IMR-90 (cell line): ENCODE measurements around the gene STX1B. TPM values are rescaled to one million over a fixed set of nuclear protein-coding genes. Genes with fewer than 3 reads are reported as not detected.

Source experiments
- ATAC-seq: fragments of 200-7000 bp; cut with Tn5 transposase; 2 replicates; pipeline ENCODE4 v1.9.1; 2020; ENCODE audit warnings: low read depth, mild to moderate bottlenecking, moderate library complexity
- BruUV-seq: library from RNA; stranded (reverse); fragments of 400-500 nt; replicated peaks from 2 replicates; lab custom pipeline; 2021; lab: Mats Ljungman, UMichigan
- CTCF ChIA-PET: fragments of 300-600 bp; formaldehyde crosslinking; extraction: SDS; loops from one replicate; lab custom pipeline; 2021; ENCODE audit warnings: antibody characterized with exemption; lab: Yijun Ruan, JAX
- POLR2A ChIA-PET: fragments of 300-600 bp; sonication (Branson Sonifier 250); formaldehyde crosslinking; loops from one replicate; lab custom pipeline; 2022; ENCODE audit warnings: antibody characterized with exemption; ENCODE audit not compliant: unreplicated experiment; lab: Charles Lee
- DNase-seq: peaks from one replicate; pipeline ENCODE4 v3.0.0; 2013
- H2AFZ ChIP-seq: replicated peaks from 2 replicates; pipeline ENCODE3; 2013; ENCODE audit warnings: low read length, mild to moderate bottlenecking; ENCODE audit not compliant: poor library complexity
- H2AK5ac ChIP-seq: 2 replicates; pipeline ENCODE4 v1.6.1; 2013; ENCODE audit warnings: low read depth, low read length, inconsistent platforms
- H2AK9ac ChIP-seq: replicated peaks from 2 replicates; pipeline ENCODE3; 2013; ENCODE audit warnings: mild to moderate bottlenecking, low read depth, low read length, moderate library complexity; ENCODE audit not compliant: poor library complexity
- H2BK120ac ChIP-seq: 2 replicates; pipeline ENCODE4 v1.6.1; 2013; ENCODE audit warnings: low read depth, low read length, inconsistent platforms
- H2BK15ac ChIP-seq: 3 replicates; pipeline ENCODE4 v1.6.1; 2013; ENCODE audit warnings: low read depth, low read length, inconsistent platforms
- H2BK20ac ChIP-seq: 2 replicates; pipeline ENCODE4 v1.6.1; 2013; ENCODE audit warnings: low read depth, mild to moderate bottlenecking, inconsistent platforms, low read length, moderate library complexity
- H2BK5ac ChIP-seq: 2 replicates; pipeline ENCODE4 v1.6.1; 2013; ENCODE audit warnings: mild to moderate bottlenecking, low read depth, low read length, inconsistent platforms; ENCODE audit not compliant: poor library complexity, severe bottlenecking
- H3K14ac ChIP-seq: replicated peaks from 2 replicates; pipeline ENCODE4 v1.6.1; 2013; ENCODE audit warnings: low read depth, low read length, inconsistent platforms
- H3K18ac ChIP-seq: 2 replicates; pipeline ENCODE4 v1.6.1; 2013; ENCODE audit warnings: low read depth, low read length, control low read depth
- H3K23ac ChIP-seq: 2 replicates; pipeline ENCODE4 v1.6.1; 2013; ENCODE audit warnings: low read depth, low read length, inconsistent platforms
- H3K27ac ChIP-seq: 2 replicates; pipeline ENCODE4 v1.5.1; 2013; ENCODE audit warnings: mild to moderate bottlenecking, control low read depth, low read length; ENCODE audit not compliant: insufficient read depth
- H3K27me3 ChIP-seq: 2 replicates; pipeline ENCODE4 v1.6.1; 2013; ENCODE audit warnings: low read length; ENCODE audit not compliant: control insufficient read depth, insufficient read depth
- H3K36me3 ChIP-seq: 2 replicates; pipeline ENCODE4 v1.6.1; 2013; ENCODE audit warnings: low read length, mixed read lengths; ENCODE audit not compliant: control insufficient read depth, insufficient read depth
- H3K4ac ChIP-seq: 2 replicates; pipeline ENCODE4 v1.6.1; 2013; ENCODE audit warnings: low read depth, low read length, inconsistent platforms
- H3K4me1 ChIP-seq: 2 replicates; pipeline ENCODE4 v1.6.1; 2013; ENCODE audit warnings: low read length, mixed read lengths; ENCODE audit not compliant: control insufficient read depth, insufficient read depth
- H3K4me2 ChIP-seq: 2 replicates; pipeline ENCODE4 v1.6.1; 2013; ENCODE audit warnings: low read depth, mild to moderate bottlenecking, control low read depth, low read length, moderate library complexity
- H3K4me3 ChIP-seq: 2 replicates; pipeline ENCODE4 v1.5.1; 2013; ENCODE audit warnings: low read depth, mild to moderate bottlenecking, control low read depth, low read length, moderate library complexity; ENCODE audit not compliant: insufficient read depth
- H3K56ac ChIP-seq: 2 replicates; pipeline ENCODE4 v1.6.1; 2013; ENCODE audit warnings: low read length, inconsistent platforms; ENCODE audit not compliant: insufficient read depth; ENCODE audit errors: extremely low read depth
- H3K79me1 ChIP-seq, 2 experiments: 2 replicates each; pipeline ENCODE4 v1.6.1; 2013; ENCODE audit warnings: low read length in 2 of 2, inconsistent platforms in 1 of 2, low read depth in 1 of 2
- H3K9ac ChIP-seq: 2 replicates; pipeline ENCODE4 v1.6.1; 2013; ENCODE audit warnings: low read depth, low read length, control low read depth
- H3K9me1 ChIP-seq: 2 replicates; pipeline ENCODE4 v1.6.1; 2013; ENCODE audit warnings: low read length, inconsistent platforms; ENCODE audit not compliant: insufficient read depth
- H3K9me3 ChIP-seq: 2 replicates; pipeline ENCODE4 v1.6.1; 2013; ENCODE audit warnings: low read length; ENCODE audit not compliant: control insufficient read depth, insufficient read depth
- H4K20me1 ChIP-seq: 2 replicates; pipeline ENCODE4 v1.6.1; 2013; ENCODE audit warnings: low read length, inconsistent platforms; ENCODE audit not compliant: insufficient read depth
- H4K5ac ChIP-seq: 2 replicates; pipeline ENCODE4 v1.6.1; 2013; ENCODE audit warnings: mild to moderate bottlenecking, low read depth, low read length, control low read depth
- H4K8ac ChIP-seq, 2 experiments: 2 replicates each; pipeline ENCODE4 v1.6.1; 2013; ENCODE audit warnings: low read depth in 2 of 2, low read length in 2 of 2, control low read depth in 1 of 2, inconsistent platforms in 1 of 2
- H4K91ac ChIP-seq: 2 replicates; pipeline ENCODE4 v1.6.1; 2013; ENCODE audit warnings: low read depth, low read length, inconsistent platforms; ENCODE audit not compliant: insufficient read depth
- CHD1 ChIP-seq: IDR thresholded peaks from 2 replicates; pipeline ENCODE4 v1.6.1; 2012; ENCODE audit warnings: low read depth, low read length, improper control_type of control experiment
- FOS ChIP-seq: fragments of 150-350 bp; IDR thresholded peaks from 2 replicates; pipeline ENCODE4 v1.6.1; 2016; ENCODE audit warnings: low read depth, low read length
- MAFK ChIP-seq: IDR thresholded peaks from 2 replicates; pipeline ENCODE4 v1.6.1; 2012; ENCODE audit warnings: low read depth, low read length, improper control_type of control experiment
- MAZ ChIP-seq: IDR thresholded peaks from 2 replicates; pipeline ENCODE4 v1.6.1; 2012; ENCODE audit warnings: low read depth, mild to moderate bottlenecking, low read length, improper control_type of control experiment, moderate library complexity, borderline replicate concordance
- MXI1 ChIP-seq: IDR thresholded peaks from 2 replicates; pipeline ENCODE4 v1.6.1; 2012; ENCODE audit warnings: low read depth, mild to moderate bottlenecking, low read length, moderate library complexity, borderline replicate concordance
- RAD21 ChIP-seq: IDR thresholded peaks from 2 replicates; pipeline ENCODE4 v1.6.1; 2012; ENCODE audit warnings: low read length, improper control_type of control experiment
- RCOR1 ChIP-seq: IDR thresholded peaks from 2 replicates; pipeline ENCODE4 v1.6.1; 2012; ENCODE audit warnings: mild to moderate bottlenecking, low read length, improper control_type of control experiment; ENCODE audit not compliant: insufficient replicate concordance
- RFX5 ChIP-seq: IDR thresholded peaks from 2 replicates; pipeline ENCODE4 v1.8.0; 2012; ENCODE audit warnings: low read depth, mild to moderate bottlenecking, low read length, moderate library complexity
- SMC3 ChIP-seq: fragments of 150-350 bp; IDR thresholded peaks from 2 replicates; pipeline ENCODE4 v1.6.1; 2016; ENCODE audit warnings: low read depth, mild to moderate bottlenecking, antibody characterized with exemption, low read length, moderate library complexity
- WGBS, 2 experiments: methylation state at CpG; one replicate each; pipeline versions ENCODE4 v1.1.5 to v1.1.7; 2013; ENCODE audit warnings: missing lambda C conversion rate in 2 of 2; ENCODE audit not compliant: insufficient read length in 1 of 2; ENCODE audit errors: extremely low coverage in 2 of 2; 5-methylcytosine and 5-hydroxymethylcytosine counted together
- dilution Hi-C: fragments of 300-500 bp; cut with HindIII; formaldehyde crosslinking; loops from one replicate; pipeline ENCODE4 v1.14.3; 2018; ENCODE audit warnings: low sequenced_read_pairs; ENCODE audit not compliant: unreplicated experiment
- in situ Hi-C: fragments of 300-500 bp; cut with MboI; formaldehyde crosslinking; loops from 3 replicates; pipeline ENCODE4 v1.14.3; 2019; ENCODE audit warnings: low sequenced_read_pairs, inconsistent platforms, mixed read lengths
- intact Hi-C: fragments of 100-400 bp; cut with micrococcal nuclease; formaldehyde crosslinking; loops from 2 replicates; pipeline ENCODE4 v1.10.0; 2022
- polyA plus RNA-seq, 3 experiments: library from polyadenylated mRNA; depleted of rRNA; stranded (reverse); fragments of >200 nt; gene quantifications; 2 replicates each; pipeline ENCODE4 v1.2.3, GENCODE V29; 2012; ENCODE audit warnings: low replicate concordance in 1 of 3
- total RNA-seq: library from RNA; depleted of rRNA; stranded (reverse); fragments of >200 nt; gene quantifications from 2 replicates; pipeline ENCODE4 v1.2.3, GENCODE V29; 2012

The STX1B gene
- total and polyA plus RNA-seq, 2 of the 4 experiments (the other 2 are of a cell fraction) = 3.9 to 14.9 TPM

- Histone ChIP-seq H4K5ac (no peak overlapping the region), H3K4me2 (no peak overlapping the region), H4K20me1 (peaks cover 10% of the 10 kb centered on the region), H2AK5ac (0 out of 2 replicates have a peak overlapping the region, but pooled peaks have one; percentile 1), H3K14ac (no peak overlapping the region), H2AFZ (peak overlapping the region; percentile 96), H3K18ac (no peak overlapping the region), H4K8ac (no peak overlapping the region), H2BK20ac (no peak overlapping the region), H3K36me3 (peaks cover 16% of the 10 kb centered on the region), H3K9ac (no peak overlapping the region), H3K23ac (no peak overlapping the region), H3K27me3 (no peaks in the 10 kb centered on the region), H4K91ac (no peak overlapping the region), H2BK15ac (no peak overlapping the region), H3K4me1 (peaks cover 7% of the 10 kb centered on the region), H2BK120ac (no peak overlapping the region), H3K9me3 (no peaks in the 10 kb centered on the region), H3K4me3 (peak overlapping the region; percentile 79), H3K4ac (no peak overlapping the region), H3K27ac (no peak overlapping the region), H2BK5ac (no peak overlapping the region), H3K79me1 (peaks cover 15 to 42% of the 10 kb centered on the region in 2 experiments; a peak in 3 of 4 replicates), H3K9me1 (peaks cover 11% of the 10 kb centered on the region; the same call in 1 of the 2 replicates), H2AK9ac (peak overlapping the region; percentile 74), H3K56ac (no peak overlapping the region)
- intact Hi-C loops (no loop called here), dilution Hi-C loops (no loop called here), in situ Hi-C loops (no loop called here)
- 14% methylated on average over 9 of the region's 44 CpGs; no CpG with 5 or more reads in 1 of the 2 experiments for WGBS, 2 experiments
- ATAC-seq (peak; percentile 64), DNase-seq (peak; percentile 96)
- peak; percentile 96 for TF ChIP-seq MAZ
- no peak for TF ChIP-seq FOS
- TF ChIP-seq MAFK = no peak
- TF ChIP-seq RAD21 = no peak
- TF ChIP-seq RCOR1 = no peak
- no peak for TF ChIP-seq RFX5
- no peak for TF ChIP-seq CHD1
- TF ChIP-seq SMC3 = no peak
- TF ChIP-seq MXI1 = peak; percentile 39
- CTCF ChIA-PET = interaction anchor here (0.6 kb wide), 1 partner anchor 255 kb away, joined by 3 read pairs; no protein-coding TSS in a partner anchor
- POLR2A ChIA-PET = no interaction called here
- BruUV-seq = TSS peak; percentile 42
These were observed 62.4 kb downstream of the STX1B start for GRCh38 chr16:30947859-30948666.
